GM21528 (cell line): Measurements from ENCODE around the gene ARPC1B.
"Not testable (repeated sequence)": the region's sequence is repeated elsewhere in the genome, so short reads cannot be mapped to it uniquely, and the experiment has no call there.

ENCODE experiments used
- ATAC-seq: cut with Tn5 transposase; IDR thresholded peaks from one replicate; pipeline ENCODE4 v1.9.1; 2021; ENCODE audit warnings: mild to moderate bottlenecking, moderate library complexity; ENCODE audit not compliant: unreplicated experiment, low FRiP score

The ARPC1B gene

GRCh38 chr7:99366646-99367045 lies 7.9 kb upstream of the ARPC1B start:
- no peak for ATAC-seq

- no peak for ATAC-seq
Measured at GRCh38 chr7:99368750-99369389, 5.7 kb upstream of the ARPC1B start.

- no peak for ATAC-seq
Measured at GRCh38 chr7:99369767-99370391, 4.7 kb upstream of the ARPC1B start.

- ATAC-seq, result no peak
Measured at GRCh38 chr7:99371376-99371920, 3.1 kb upstream of the ARPC1B start.

GRCh38 chr7:99372275-99373090 lies 2.0 kb upstream of the ARPC1B start:
- no peak for ATAC-seq

- ATAC-seq, result no peak
Measured at GRCh38 chr7:99373091-99374066, 1.2 kb upstream of the ARPC1B start.

GRCh38 chr7:99375070-99375807 lies 709 bp downstream of the ARPC1B start:
- peak; percentile 46 for ATAC-seq

GRCh38 chr7:99379043-99379577 lies 4.6 kb downstream of the ARPC1B start:
- ATAC-seq, result peak; percentile 25

GRCh38 chr7:99379693-99380031 lies 5.1 kb downstream of the ARPC1B start:
- ATAC-seq, result not testable (repeated sequence)

- peak; percentile 31 for ATAC-seq
Measured at GRCh38 chr7:99380032-99380822, 5.7 kb downstream of the ARPC1B start.

- peak; percentile 69 for ATAC-seq
Measured at GRCh38 chr7:99380823-99381663, 6.5 kb downstream of the ARPC1B start.

GRCh38 chr7:99381664-99382075 lies 7.1 kb downstream of the ARPC1B start:
- ATAC-seq, result no peak

GRCh38 chr7:99383203-99383602 lies 8.7 kb downstream of the ARPC1B start:
- ATAC-seq, result no peak

GRCh38 chr7:99383791-99384370 lies 9.4 kb downstream of the ARPC1B start:
- ATAC-seq, result no peak

GRCh38 chr7:99384523-99384922 lies 10.0 kb downstream of the ARPC1B start:
- no peak for ATAC-seq

- ATAC-seq, result no peak
Measured at GRCh38 chr7:99385564-99385963, 11.0 kb downstream of the ARPC1B start.

- ATAC-seq, result no peak
Measured at GRCh38 chr7:99386584-99387238, 12.2 kb downstream of the ARPC1B start.
